ENCODE measurements around the gene IFT172.
"Not testable (repeated sequence)": the region's sequence is repeated elsewhere in the genome, so short reads cannot be mapped to it uniquely, and the experiment has no call there.

Gene IFT172

GRCh38 chr2:27425039-27425438 is 64.5 kb downstream of the IFT172 start:
- FAIRE-seq = not testable (repeated sequence)

GRCh38 chr2:27422958-27423357 is 66.6 kb downstream of the IFT172 start:
- FAIRE-seq = no peak

GRCh38 chr2:27421660-27422250 is 67.8 kb downstream of the IFT172 start:
- FAIRE-seq = no peak

- no peak for FAIRE-seq
Measured at GRCh38 chr2:27420996-27421395, 68.5 kb downstream of the IFT172 start.

GRCh38 chr2:27416151-27416550 is 73.4 kb downstream of the IFT172 start:
- no peak for FAIRE-seq

- FAIRE-seq = no peak
Measured at GRCh38 chr2:27412419-27413152, 77.0 kb downstream of the IFT172 start.

GRCh38 chr2:27409321-27410073 is 80.0 kb downstream of the IFT172 start, which contains the start of gene PPM1G:
Gene PPM1G, minus strand, starts transcription at chr2:27409591. Its CDS starts 169 bp downstream, at chr2:27409422.
- no peak for FAIRE-seq

- FAIRE-seq = no peak
Measured at GRCh38 chr2:27408601-27409320, 80.8 kb downstream of the IFT172 start.

- FAIRE-seq = no peak
Measured at GRCh38 chr2:27407798-27408491, 81.6 kb downstream of the IFT172 start.

- no peak for FAIRE-seq
Measured at GRCh38 chr2:27400348-27401135, 89.0 kb downstream of the IFT172 start.

- FAIRE-seq = no peak
Measured at GRCh38 chr2:27398962-27399361, 90.6 kb downstream of the IFT172 start.

All from colon (tissue), 2 donors.